GM18909 (cell line): ENCODE measurements around the gene PHF13.

ENCODE experiments used
- ATAC-seq: cut with Tn5 transposase; IDR thresholded peaks from one replicate; pipeline ENCODE4 v1.9.1; 2021; ENCODE audit warnings: mild to moderate bottlenecking; ENCODE audit not compliant: unreplicated experiment, poor library complexity

PHF13 gene

GRCh38 chr1:6613361-6614018 lies at the start of gene PHF13:
Gene PHF13 (plus strand): TSS chr1:6613731. CDS start chr1:6614067, 336 bp downstream.
- ATAC-seq = peak; percentile 92

- no peak for ATAC-seq
These were observed 44.5 kb upstream of the PHF13 start for GRCh38 chr1:6569033-6569432.

DNA sequence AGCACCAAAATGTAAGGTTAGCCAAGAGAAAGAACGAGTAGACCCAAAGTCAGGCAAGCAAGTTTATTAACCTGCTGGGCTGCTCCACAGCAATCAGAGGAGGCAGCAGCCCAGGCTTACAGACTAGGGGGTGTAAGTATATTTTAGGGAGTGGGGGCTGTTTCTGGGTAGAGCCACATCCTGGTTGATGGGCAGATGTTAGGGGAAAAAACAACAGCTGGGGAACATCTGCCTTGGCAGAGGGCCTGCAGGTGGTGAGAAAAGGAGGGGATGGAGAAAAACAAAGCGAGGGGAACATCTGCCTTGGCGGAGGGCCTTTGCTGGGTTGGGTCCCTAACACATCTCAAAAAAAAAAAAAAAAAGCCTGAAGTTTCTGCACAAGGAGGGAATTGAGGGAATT lies 43.4 kb upstream of the PHF13 start:
- ATAC-seq = no peak

- no peak for ATAC-seq
These were observed 42.5 kb upstream of the PHF13 start for GRCh38 chr1:6570987-6571386.

- ATAC-seq = no peak
These were observed 40.7 kb upstream of the PHF13 start for GRCh38 chr1:6572653-6573383.

DNA sequence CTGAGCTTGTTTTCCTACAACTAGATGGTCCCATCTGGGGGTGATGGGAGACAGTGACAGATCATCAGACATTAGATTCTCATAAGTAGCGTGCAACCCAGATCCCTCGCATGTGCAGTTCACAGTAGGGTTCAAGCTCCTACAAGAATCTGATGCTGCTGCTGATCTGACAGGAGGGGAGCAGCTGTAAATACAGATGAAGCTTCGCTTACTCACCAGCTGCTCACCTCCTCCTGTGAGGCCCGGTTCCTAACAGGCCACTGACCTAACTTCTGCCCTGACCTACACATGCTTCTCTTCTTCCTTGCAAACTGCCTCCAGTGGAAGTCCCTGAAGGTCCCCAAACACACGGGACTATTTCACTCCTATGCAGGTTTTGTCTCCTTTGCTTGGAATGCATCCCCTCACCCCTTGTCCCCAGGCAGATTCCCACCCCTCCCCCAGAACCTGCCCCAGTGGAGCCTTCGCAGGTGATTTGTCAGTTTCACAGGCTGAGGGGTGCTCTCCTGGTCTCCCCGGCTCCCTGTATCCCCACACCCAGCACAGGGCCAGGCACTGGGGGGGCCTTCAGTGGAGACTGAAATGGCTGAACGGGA lies 39.4 kb upstream of the PHF13 start:
- no peak for ATAC-seq

- ATAC-seq = no peak
These were observed 38.7 kb upstream of the PHF13 start for GRCh38 chr1:6574818-6575217.

DNA sequence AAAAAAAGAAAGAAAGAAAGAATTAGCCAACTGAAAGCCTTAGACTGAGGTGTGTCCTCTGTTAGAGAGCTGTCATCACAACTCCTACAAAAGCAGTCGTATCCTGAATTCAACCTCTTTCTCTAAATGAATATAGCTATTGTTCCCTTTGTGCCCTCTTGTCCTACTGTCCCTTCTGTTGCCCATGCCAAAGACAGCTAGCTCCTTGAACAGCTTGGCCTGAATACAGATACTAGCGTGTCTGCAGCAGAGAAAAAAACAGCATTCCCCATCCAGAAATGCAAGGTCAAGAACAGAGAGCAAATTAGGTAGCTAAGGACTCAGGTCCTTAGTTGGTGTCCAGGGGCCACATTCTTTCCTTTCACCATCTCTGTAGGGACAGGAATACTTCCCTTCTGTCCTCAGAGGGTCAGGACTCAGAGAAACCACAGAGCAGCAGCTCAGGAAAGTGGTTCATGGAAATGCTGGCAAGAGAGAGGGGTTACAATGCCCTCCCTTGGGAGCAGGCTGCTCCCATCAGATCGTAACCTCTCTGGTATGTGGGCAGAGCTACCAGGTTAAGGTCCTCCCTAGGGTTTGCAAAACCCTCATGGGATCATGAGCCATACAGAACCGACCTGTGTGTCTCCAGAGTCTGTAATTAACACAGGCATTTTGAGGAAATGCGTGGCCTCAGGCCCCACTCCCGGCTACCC lies 35.6 kb upstream of the PHF13 start:
- no peak for ATAC-seq

DNA sequence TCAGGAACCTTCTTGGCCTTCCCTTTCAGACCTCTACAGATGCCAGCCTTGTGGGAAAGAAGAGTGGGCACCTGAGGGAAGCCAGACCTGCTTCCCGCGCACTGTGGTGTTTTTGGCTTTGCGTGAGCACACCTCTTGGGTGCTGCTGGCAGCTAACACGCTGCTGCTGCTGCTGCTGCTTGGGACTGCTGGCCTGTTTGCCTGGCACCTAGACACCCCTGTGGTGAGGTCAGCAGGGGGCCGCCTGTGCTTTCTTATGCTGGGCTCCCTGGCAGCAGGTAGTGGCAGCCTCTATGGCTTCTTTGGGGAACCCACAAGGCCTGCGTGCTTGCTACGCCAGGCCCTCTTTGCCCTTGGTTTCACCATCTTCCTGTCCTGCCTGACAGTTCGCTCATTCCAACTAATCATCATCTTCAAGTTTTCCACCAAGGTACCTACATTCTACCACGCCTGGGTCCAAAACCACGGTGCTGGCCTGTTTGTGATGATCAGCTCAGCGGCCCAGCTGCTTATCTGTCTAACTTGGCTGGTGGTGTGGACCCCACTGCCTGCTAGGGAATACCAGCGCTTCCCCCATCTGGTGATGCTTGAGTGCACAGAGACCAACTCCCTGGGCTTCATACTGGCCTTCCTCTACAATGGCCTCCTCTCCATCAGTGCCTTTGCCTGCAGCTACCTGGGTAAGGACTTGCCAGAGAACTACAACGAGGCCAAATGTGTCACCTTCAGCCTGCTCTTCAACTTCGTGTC lies 34.7 kb upstream of the PHF13 start:
- ATAC-seq = no peak

- ATAC-seq = peak; percentile 94
These were observed 34.0 kb upstream of the PHF13 start, which contains the start of gene ZBTB48 for GRCh38 chr1:6579374-6580118. Gene ZBTB48 (plus strand): TSS chr1:6579994. CDS start chr1:6580610, 616 bp downstream.

DNA sequence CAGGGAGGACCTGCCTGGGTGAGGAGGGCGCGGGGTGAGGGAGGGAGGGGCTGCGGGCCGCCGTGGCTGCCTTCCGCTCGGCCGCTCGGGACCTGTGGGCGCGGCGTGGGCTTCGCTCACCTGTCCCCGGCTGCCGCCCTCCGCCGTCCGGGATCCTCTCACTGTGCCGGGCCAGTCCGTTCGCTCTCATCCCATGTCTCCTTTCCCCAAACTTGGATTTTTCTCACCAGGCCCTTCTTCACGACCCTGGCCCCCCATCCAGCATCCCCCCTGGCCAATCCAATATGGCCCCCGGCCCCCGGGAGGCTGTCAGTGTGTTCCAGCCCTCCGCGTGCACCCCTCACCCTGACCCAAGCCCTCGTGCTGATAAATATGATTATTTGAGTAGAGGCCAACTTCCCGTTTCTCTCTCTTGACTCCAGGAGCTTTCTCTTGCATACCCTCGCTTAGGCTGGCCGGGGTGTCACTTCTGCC lies 33.4 kb upstream of the PHF13 start:
- peak; percentile 31 for ATAC-seq

- no peak for ATAC-seq
These were observed 32.7 kb upstream of the PHF13 start for GRCh38 chr1:6580593-6581409.

GRCh38 chr1:6581561-6582305 lies 31.8 kb upstream of the PHF13 start:
- ATAC-seq = no peak

GRCh38 chr1:6582370-6582769 lies 31.2 kb upstream of the PHF13 start:
- no peak for ATAC-seq

DNA sequence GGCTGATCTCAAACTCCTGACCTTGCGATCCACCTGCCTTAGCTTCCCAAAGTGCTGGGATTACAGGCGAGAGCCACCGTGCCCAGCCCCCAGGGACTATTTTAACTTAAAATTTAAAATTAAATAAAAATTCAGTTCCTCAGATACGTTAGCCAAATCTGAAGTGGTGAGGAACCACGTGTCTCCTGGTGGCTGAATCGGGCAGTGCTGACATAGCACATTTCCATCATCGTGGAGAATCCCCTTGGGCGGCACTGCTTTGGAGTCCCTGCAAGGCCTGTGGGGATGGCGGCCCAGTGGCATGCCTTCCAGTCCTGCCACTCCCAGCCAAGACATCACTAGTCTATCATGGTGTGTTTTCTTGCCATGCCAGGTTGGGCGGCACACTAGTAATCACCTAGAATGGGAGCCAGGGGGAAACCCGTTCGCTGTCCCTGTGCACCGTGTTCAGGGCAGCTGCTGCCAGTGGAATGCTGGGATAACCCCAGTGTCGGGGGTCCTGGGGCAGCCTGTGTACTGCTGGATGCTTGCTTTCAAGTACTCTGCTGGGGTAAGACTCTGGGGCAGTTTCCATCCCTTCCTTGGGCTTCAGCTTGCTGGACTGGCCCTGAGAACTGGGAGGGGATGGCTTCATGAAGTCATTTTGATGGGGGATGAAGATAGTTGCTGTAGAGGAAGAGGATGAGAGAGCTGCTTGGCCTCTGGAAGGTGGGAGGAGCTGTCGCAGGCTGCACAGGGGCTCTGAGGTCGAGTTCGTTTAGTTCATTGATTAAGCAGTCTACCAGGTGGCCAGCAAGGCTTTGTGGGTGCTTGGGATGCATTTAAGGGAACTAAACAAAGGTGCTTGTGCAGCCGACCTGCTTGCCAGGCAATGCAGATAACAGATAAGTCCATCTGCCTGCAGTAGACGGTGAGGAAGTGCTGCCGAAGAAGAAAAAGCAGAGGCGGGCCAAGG lies 29.1 kb upstream of the PHF13 start:
- ATAC-seq = no peak

- ATAC-seq = no peak
These were observed 28.3 kb upstream of the PHF13 start for GRCh38 chr1:6585081-6585722.
